ENCODE data around the gene HOOK2. TPM values are rescaled to one million over a fixed set of nuclear protein-coding genes. Genes with fewer than 3 reads are reported as not detected.
A peak's percentile ranks its signal among the peaks of the same experiment; 100 is the strongest.

HOOK2 gene
- total and polyA plus RNA-seq, 9 of the 15 experiments (the other 6 are each of a cell fraction or from before 2014, with no cell fraction given) = 1.3 to 17.2 (median 9.9) TPM

DNA sequence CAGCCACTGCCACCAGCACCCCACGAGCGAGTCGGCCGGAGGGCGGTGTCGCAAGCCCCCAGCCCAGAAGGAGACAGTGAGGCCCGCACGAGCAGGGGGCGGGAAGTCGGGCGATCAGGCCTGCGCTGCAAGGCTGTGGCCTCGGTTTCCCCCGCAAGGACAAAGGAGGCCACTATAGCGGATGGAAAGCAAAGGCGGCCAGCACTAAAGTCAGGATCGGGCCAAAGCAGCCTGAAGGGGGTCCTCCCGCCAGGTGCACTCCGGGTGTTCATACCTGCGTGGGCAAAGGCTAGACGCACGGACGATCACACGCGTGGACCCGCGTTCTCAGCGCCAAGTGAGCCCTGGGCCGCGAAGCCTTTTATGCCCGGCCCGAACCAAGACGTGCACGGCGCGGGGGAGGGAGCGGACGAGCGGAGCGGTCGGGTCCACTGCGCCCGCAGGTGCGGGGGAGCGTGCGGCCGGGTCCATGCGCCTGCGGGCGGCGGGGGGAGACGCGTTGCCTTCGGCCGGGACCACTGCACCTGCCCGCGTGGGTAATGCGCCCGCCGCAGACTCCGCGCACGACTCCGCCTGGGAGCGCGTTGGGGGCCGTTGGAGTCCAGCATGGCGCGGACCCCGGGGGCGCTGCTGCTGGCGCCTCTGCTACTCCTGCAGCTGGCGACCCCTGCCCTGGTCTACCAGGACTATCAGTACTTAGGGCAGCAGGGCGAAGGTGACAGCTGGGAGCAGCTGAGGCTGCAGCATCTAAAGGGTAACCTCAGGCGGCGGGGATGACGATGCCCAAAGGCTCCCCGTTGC, 26.3 kb upstream of the HOOK2 start, which contains the start of the genes PRDX2 and THSD8 (continued):
- TF ChIP-seq HDAC8 (tag; IDR thresholded peaks at IDR 0.05) = no peak
- TF ChIP-seq ZNF561 (CRISPR knock-in tag; conservative IDR thresholded peaks at IDR 0.05) = no peak
- no peak for TF ChIP-seq NFATC3 (IDR thresholded peaks at IDR 0.05)
- peak; percentile 87 for TF ChIP-seq L3MBTL2 (IDR thresholded peaks at IDR 0.05)
- peak; percentile 21; the same call in 1 of the 2 replicates for TF ChIP-seq HDAC2 (IDR thresholded peaks at IDR 0.05)
- TF ChIP-seq, protein P1, sequence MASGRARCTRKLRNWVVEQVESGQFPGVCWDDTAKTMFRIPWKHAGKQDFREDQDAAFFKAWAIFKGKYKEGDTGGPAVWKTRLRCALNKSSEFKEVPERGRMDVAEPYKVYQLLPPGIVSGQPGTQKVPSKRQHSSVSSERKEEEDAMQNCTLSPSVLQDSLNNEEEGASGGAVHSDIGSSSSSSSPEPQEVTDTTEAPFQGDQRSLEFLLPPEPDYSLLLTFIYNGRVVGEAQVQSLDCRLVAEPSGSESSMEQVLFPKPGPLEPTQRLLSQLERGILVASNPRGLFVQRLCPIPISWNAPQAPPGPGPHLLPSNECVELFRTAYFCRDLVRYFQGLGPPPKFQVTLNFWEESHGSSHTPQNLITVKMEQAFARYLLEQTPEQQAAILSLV (tag; IDR thresholded peaks at IDR 0.05) = no peak
- TF ChIP-seq KLF10 (CRISPR knock-in tag; IDR thresholded peaks at IDR 0.05) = no peak
- TF ChIP-seq, protein P2, sequence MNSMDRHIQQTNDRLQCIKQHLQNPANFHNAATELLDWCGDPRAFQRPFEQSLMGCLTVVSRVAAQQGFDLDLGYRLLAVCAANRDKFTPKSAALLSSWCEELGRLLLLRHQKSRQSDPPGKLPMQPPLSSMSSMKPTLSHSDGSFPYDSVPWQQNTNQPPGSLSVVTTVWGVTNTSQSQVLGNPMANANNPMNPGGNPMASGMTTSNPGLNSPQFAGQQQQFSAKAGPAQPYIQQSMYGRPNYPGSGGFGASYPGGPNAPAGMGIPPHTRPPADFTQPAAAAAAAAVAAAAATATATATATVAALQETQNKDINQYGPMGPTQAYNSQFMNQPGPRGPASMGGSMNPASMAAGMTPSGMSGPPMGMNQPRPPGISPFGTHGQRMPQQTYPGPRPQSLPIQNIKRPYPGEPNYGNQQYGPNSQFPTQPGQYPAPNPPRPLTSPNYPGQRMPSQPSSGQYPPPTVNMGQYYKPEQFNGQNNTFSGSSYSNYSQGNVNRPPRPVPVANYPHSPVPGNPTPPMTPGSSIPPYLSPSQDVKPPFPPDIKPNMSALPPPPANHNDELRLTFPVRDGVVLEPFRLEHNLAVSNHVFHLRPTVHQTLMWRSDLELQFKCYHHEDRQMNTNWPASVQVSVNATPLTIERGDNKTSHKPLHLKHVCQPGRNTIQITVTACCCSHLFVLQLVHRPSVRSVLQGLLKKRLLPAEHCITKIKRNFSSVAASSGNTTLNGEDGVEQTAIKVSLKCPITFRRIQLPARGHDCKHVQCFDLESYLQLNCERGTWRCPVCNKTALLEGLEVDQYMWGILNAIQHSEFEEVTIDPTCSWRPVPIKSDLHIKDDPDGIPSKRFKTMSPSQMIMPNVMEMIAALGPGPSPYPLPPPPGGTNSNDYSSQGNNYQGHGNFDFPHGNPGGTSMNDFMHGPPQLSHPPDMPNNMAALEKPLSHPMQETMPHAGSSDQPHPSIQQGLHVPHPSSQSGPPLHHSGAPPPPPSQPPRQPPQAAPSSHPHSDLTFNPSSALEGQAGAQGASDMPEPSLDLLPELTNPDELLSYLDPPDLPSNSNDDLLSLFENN (IDR thresholded peaks at IDR 0.05; ENCODE audit: low read depth in 2 of 2, low read length in 2 of 2) = 0 out of 4 replicates have a peak, but pooled peaks of 1 of the 2 experiments have one; percentile 41
- TF ChIP-seq RBBP5 (IDR thresholded peaks at IDR 0.05; ENCODE audit: borderline replicate concordance, insufficient read depth, low read length, poor library complexity, severe bottlenecking) = peak; percentile 80
- peak; percentile 86 for TF ChIP-seq CTBP1 (IDR thresholded peaks at IDR 0.05; ENCODE audit: borderline replicate concordance)
- peak; percentile 90 for TF ChIP-seq TOE1 (IDR thresholded peaks at IDR 0.05; ENCODE audit: borderline replicate concordance)
- no peak; the same call in 1 of the 2 replicates for TF ChIP-seq TOE1 (CRISPR knock-in tag; IDR thresholded peaks at IDR 0.05; ENCODE audit: borderline replicate concordance, low read depth)
- peak; percentile 79 for TF ChIP-seq GTF2A2 (tag; IDR thresholded peaks at IDR 0.05)
- peak; percentile 63; the same call in 1 of the 2 replicates for TF ChIP-seq FOXP1 (CRISPR knock-in tag; IDR thresholded peaks at IDR 0.05)
- peak; percentile 36 for TF ChIP-seq PRPF4 (IDR thresholded peaks at IDR 0.05; ENCODE audit: insufficient read depth, low read depth, low read length, poor library complexity, severe bottlenecking)
- no peak for TF ChIP-seq MTF1 (CRISPR knock-in tag; IDR thresholded peaks at IDR 0.05; ENCODE audit: borderline replicate concordance)
- TF ChIP-seq RBM17 (IDR thresholded peaks at IDR 0.05; ENCODE audit: borderline replicate concordance, low read depth, low read length) = no peak
- TF ChIP-seq, protein P3, sequence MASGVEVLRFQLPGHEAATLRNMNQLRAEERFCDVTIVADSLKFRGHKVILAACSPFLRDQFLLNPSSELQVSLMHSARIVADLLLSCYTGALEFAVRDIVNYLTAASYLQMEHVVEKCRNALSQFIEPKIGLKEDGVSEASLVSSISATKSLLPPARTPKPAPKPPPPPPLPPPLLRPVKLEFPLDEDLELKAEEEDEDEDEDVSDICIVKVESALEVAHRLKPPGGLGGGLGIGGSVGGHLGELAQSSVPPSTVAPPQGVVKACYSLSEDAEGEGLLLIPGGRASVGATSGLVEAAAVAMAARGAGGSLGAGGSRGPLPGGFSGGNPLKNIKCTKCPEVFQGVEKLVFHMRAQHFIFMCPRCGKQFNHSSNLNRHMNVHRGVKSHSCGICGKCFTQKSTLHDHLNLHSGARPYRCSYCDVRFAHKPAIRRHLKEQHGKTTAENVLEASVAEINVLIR (CRISPR knock-in tag; IDR thresholded peaks at IDR 0.05) = peak; percentile 15; the same call in 1 of the 2 replicates
- TF ChIP-seq ZNF384 (IDR thresholded peaks at IDR 0.05; ENCODE audit: low read depth, low read length) = peak; percentile 21; the same call in 1 of the 2 replicates
